DOHH2 (cell line): ENCODE measurements around the gene TMEM33.

ENCODE experiments used
- H3F3A ChIP-seq: fragments of 200-600 bp; sonication (generic), shearing (Covaris generic); 2 replicates; pipeline ENCODE4 v1.6.0; 2016; ENCODE audit warnings: antibody characterized with exemption, mild to moderate bottlenecking; ENCODE audit not compliant: control insufficient read depth, insufficient read depth
- H3K27ac ChIP-seq: fragments of 200-600 bp; sonication (generic); 2 replicates; pipeline ENCODE4 v1.5.1; 2014; ENCODE audit warnings: low read depth, mild to moderate bottlenecking, low read length, moderate library complexity
- H3K27me3 ChIP-seq: fragments of 200-600 bp; sonication (generic); 2 replicates; pipeline ENCODE4 v1.6.1; 2014; ENCODE audit warnings: mild to moderate bottlenecking, low read length, mixed read lengths; ENCODE audit not compliant: control insufficient read depth
- H3K36me3 ChIP-seq: fragments of 200-600 bp; sonication (generic); 2 replicates; pipeline ENCODE4 v1.6.1; 2014; ENCODE audit warnings: mild to moderate bottlenecking, low read length, moderate library complexity, mixed read lengths; ENCODE audit not compliant: control insufficient read depth
- H3K4me1 ChIP-seq: fragments of 200-600 bp; sonication (generic); 2 replicates; pipeline ENCODE4 v1.6.1; 2014; ENCODE audit warnings: mild to moderate bottlenecking, low read length, mixed read lengths; ENCODE audit not compliant: control insufficient read depth
- H3K4me2 ChIP-seq: fragments of 200-600 bp; sonication (generic); 2 replicates; pipeline ENCODE4 v1.6.0; 2014; ENCODE audit warnings: mild to moderate bottlenecking, low read length, moderate library complexity
- H3K4me3 ChIP-seq: fragments of 200-600 bp; sonication (generic); 2 replicates; pipeline ENCODE4 v1.5.1; 2014; ENCODE audit warnings: mild to moderate bottlenecking, low read length, mixed read lengths
- H3K79me2 ChIP-seq: fragments of 200-600 bp; sonication (generic); 2 replicates; pipeline ENCODE4 v1.6.1; 2014; ENCODE audit warnings: mild to moderate bottlenecking, low read length, mixed read lengths; ENCODE audit not compliant: control insufficient read depth
- H3K9me2 ChIP-seq: fragments of 200-600 bp; sonication (generic); replicated peaks from 2 replicates; pipeline ENCODE4 v1.6.1; 2014; ENCODE audit warnings: mild to moderate bottlenecking, low read length, mixed read lengths; ENCODE audit not compliant: control insufficient read depth
- H3K9me3 ChIP-seq: fragments of 200-600 bp; sonication (generic); 2 replicates; pipeline ENCODE4 v1.6.1; 2014; ENCODE audit warnings: antibody characterized with exemption, low read length, mixed read lengths; ENCODE audit not compliant: control insufficient read depth, insufficient read depth
- H4K20me1 ChIP-seq: fragments of 200-600 bp; sonication (generic); 2 replicates; pipeline ENCODE4 v1.6.0; 2014; ENCODE audit warnings: low read depth, mild to moderate bottlenecking, antibody characterized with exemption, low read length, moderate library complexity; ENCODE audit not compliant: control insufficient read depth, insufficient read depth
- EZH2phosphoT487 ChIP-seq: fragments of 200-600 bp; sonication (generic); IDR thresholded peaks from 2 replicates; pipeline ENCODE4 v1.6.1; 2017; ENCODE audit warnings: borderline replicate concordance, mild to moderate bottlenecking, antibody characterized with exemption, low read length, moderate library complexity, mixed read lengths
- TF ChIP-seq, protein P1 (sequence below): fragments of 200-600 bp; sonication (generic); IDR thresholded peaks from one replicate; pipeline ENCODE4 v1.5.1; 2014; ENCODE audit warnings: antibody characterized with exemption, mild to moderate bottlenecking, low read depth, low read length; ENCODE audit not compliant: poor library complexity, severe bottlenecking

TMEM33 gene

DNA sequence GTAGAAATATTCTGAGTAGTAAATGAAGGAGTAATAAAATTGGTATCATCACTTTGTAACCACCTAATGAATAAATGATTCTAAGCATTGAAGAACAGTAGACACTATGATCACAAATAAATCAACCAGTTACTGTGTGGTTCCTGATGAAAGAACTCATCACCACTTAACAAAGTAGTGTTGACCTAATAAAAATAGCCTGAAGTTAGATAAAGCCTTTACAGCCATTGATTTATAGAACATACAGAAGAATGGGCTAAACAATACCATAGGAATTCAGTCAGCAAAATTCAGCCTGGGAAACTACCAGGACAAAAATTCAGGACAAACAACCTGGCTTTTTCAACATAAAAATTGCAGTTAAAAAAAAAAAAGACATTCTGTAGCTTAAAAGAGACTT is 64.1 kb downstream of the TMEM33 start:
- no peak overlapping the region for H3K4me3 ChIP-seq
- TF ChIP-seq, protein P1, sequence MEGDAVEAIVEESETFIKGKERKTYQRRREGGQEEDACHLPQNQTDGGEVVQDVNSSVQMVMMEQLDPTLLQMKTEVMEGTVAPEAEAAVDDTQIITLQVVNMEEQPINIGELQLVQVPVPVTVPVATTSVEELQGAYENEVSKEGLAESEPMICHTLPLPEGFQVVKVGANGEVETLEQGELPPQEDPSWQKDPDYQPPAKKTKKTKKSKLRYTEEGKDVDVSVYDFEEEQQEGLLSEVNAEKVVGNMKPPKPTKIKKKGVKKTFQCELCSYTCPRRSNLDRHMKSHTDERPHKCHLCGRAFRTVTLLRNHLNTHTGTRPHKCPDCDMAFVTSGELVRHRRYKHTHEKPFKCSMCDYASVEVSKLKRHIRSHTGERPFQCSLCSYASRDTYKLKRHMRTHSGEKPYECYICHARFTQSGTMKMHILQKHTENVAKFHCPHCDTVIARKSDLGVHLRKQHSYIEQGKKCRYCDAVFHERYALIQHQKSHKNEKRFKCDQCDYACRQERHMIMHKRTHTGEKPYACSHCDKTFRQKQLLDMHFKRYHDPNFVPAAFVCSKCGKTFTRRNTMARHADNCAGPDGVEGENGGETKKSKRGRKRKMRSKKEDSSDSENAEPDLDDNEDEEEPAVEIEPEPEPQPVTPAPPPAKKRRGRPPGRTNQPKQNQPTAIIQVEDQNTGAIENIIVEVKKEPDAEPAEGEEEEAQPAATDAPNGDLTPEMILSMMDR = no peak
- no peak for TF ChIP-seq EZH2phosphoT487
- no peaks in the 10 kb centered on the region for H3K27me3 ChIP-seq
- H3K9me2 ChIP-seq = no peaks in the 10 kb centered on the region
- H3K4me2 ChIP-seq = no peak overlapping the region
- no peaks in the 10 kb centered on the region for H3K4me1 ChIP-seq
- no peaks in the 10 kb centered on the region for H3F3A ChIP-seq
- no peak overlapping the region for H3K27ac ChIP-seq
- no peaks in the 10 kb centered on the region for H3K9me3 ChIP-seq
- H3K79me2 ChIP-seq = peaks cover 15% of the 10 kb centered on the region
- peaks cover 19% of the 10 kb centered on the region for H3K36me3 ChIP-seq
- no peaks in the 10 kb centered on the region for H4K20me1 ChIP-seq

GRCh38 chr4:42008011-42008786 is 73.0 kb downstream of the TMEM33 start:
- Histone ChIP-seq H3F3A (no peaks in the 10 kb centered on the region), H3K79me2 (peaks cover 24% of the 10 kb centered on the region), H3K4me3 (no peak overlapping the region), H3K27ac (no peak overlapping the region), H3K9me2 (no peaks in the 10 kb centered on the region), H4K20me1 (no peaks in the 10 kb centered on the region), H3K9me3 (no peaks in the 10 kb centered on the region), H3K4me1 (no peaks in the 10 kb centered on the region), H3K27me3 (no peaks in the 10 kb centered on the region), H3K36me3 (peaks cover 38% of the 10 kb centered on the region), H3K4me2 (no peak overlapping the region)
- TF ChIP-seq EZH2phosphoT487 = no peak
- TF ChIP-seq, protein P1 = no peak
